HCT116 (cell line): ENCODE measurements around the gene SLC47A2. TPM values are rescaled to one million over a fixed set of nuclear protein-coding genes. Genes with fewer than 3 reads are reported as not detected.

Experiments
- ATAC-seq: fragments of 200-7000 bp; cut with Tn5 transposase; 2 replicates; pipeline ENCODE4 v1.9.1; 2020; ENCODE audit warnings: mild to moderate bottlenecking, moderate library complexity
- BruUV-seq: library from RNA; stranded (reverse); fragments of 400-500 nt; replicated peaks from 2 replicates; lab custom pipeline; 2021; lab: Mats Ljungman, UMichigan
- CTCF ChIA-PET: fragments of 300-600 bp; sonication (Branson Sonifier 250); formaldehyde crosslinking; loops from one replicate; lab custom pipeline; 2021; ENCODE audit warnings: antibody characterized with exemption; lab: Charles Lee
- POLR2A ChIA-PET: fragments of 300-600, 350-600 bp; sonication (Branson Sonifier 250); formaldehyde crosslinking; loops from one replicate; lab custom pipeline; 2021; ENCODE audit warnings: antibody characterized with exemption; lab: Charles Lee
- RAD21 ChIA-PET, 2 experiments: fragments of 300-600 bp; sonication (Branson Sonifier 250); formaldehyde crosslinking; loops; one replicate each; lab custom pipeline; 2023; ENCODE audit warnings: low total read pairs in 2 of 2; ENCODE audit not compliant: uncharacterized antibody in 2 of 2, unreplicated experiment in 2 of 2, low non-redundant PET in 1 of 2; lab: Charles Lee
- DNase-seq: peaks from one replicate; pipeline ENCODE4 v3.0.0-alpha.2; 2010; ENCODE audit warnings: low read depth, low spot score
- H2AFZ ChIP-seq: fragments of 200-600 bp; shearing (Covaris generic), sonication (generic); 2 replicates; pipeline ENCODE4 v1.6.1; 2017; ENCODE audit warnings: low read depth, mixed run types, mixed read lengths, antibody characterized with exemption, low read length; ENCODE audit not compliant: poor library complexity, severe bottlenecking
- H3K27ac ChIP-seq: 2 replicates; pipeline ENCODE4 v1.5.1; 2012; ENCODE audit warnings: low read depth, low read length
- H3K27me3 ChIP-seq: fragments of 200-600 bp; sonication (generic); 2 replicates; pipeline ENCODE4 v1.6.1; 2016; ENCODE audit warnings: mixed run types, low read length, mixed read lengths; ENCODE audit not compliant: insufficient read depth
- H3K36me3 ChIP-seq, 2 experiments: fragments of 200-500 bp in 1 of 2; fragments of 200-600 bp in 1 of 2; sonication (Bioruptor generic) in 1 of 2; sonication (generic) in 1 of 2; 2 replicates each; pipeline versions ENCODE4 v1.5.1 to v1.6.1; 2014 to 2016; ENCODE audit warnings: low read length in 2 of 2, inconsistent platforms in 1 of 2, mixed read lengths in 1 of 2, mixed run types in 1 of 2; ENCODE audit not compliant: insufficient read depth in 2 of 2, control insufficient read depth in 1 of 2
- H3K4me1 ChIP-seq, 2 experiments: fragments of 200-600 bp in 1 of 2; sonication (generic) in 1 of 2; 2 replicates each; pipeline versions ENCODE4 v1.5.1 to v1.6.1; 2012 to 2017; ENCODE audit warnings: low read length in 2 of 2, inconsistent platforms in 1 of 2, mild to moderate bottlenecking in 1 of 2, mixed read lengths in 1 of 2, mixed run types in 1 of 2, moderate library complexity in 1 of 2; ENCODE audit not compliant: insufficient read depth in 2 of 2, control insufficient read depth in 1 of 2
- H3K4me2 ChIP-seq: fragments of 200-600 bp; sonication (generic); 2 replicates; pipeline ENCODE4 v1.6.1; 2017; ENCODE audit warnings: mixed run types, low read length, mixed read lengths
- H3K4me3 ChIP-seq, 2 experiments: fragments of 200-600 bp in 1 of 2; sonication (generic) in 1 of 2; replicated peaks in 1 of 2; 2 replicates each; pipeline ENCODE4 v1.5.1; 2011 to 2016; ENCODE audit warnings: low read length in 2 of 2, control low read depth in 1 of 2, low read depth in 1 of 2, mild to moderate bottlenecking in 1 of 2, mixed read lengths in 1 of 2, mixed run types in 1 of 2
- H3K79me2 ChIP-seq: fragments of 200-600 bp; sonication (generic); 2 replicates; pipeline ENCODE4 v1.6.1; 2017; ENCODE audit warnings: mild to moderate bottlenecking, mixed run types, low read length, moderate library complexity, mixed read lengths; ENCODE audit not compliant: insufficient read depth
- H3K9ac ChIP-seq: fragments of 200-600 bp; sonication (generic); 2 replicates; pipeline ENCODE4 v1.6.1; 2016; ENCODE audit warnings: low read length, mixed read lengths
- H3K9me2 ChIP-seq: fragments of 200-600 bp; sonication (generic), shearing (Covaris generic); 2 replicates; pipeline ENCODE4 v1.6.1; 2017; ENCODE audit warnings: mixed run types, mild to moderate bottlenecking, moderate library complexity; ENCODE audit not compliant: insufficient read depth
- H3K9me3 ChIP-seq, 2 experiments: fragments of 200-500 bp in 1 of 2; fragments of 200-600 bp in 1 of 2; sonication (Bioruptor generic) in 1 of 2; sonication (generic) in 1 of 2; 2 replicates each; pipeline ENCODE4 v1.6.1; 2014 to 2017; ENCODE audit warnings: low read length in 2 of 2, mixed read lengths in 2 of 2, inconsistent platforms in 1 of 2, low read depth in 1 of 2, mild to moderate bottlenecking in 1 of 2, mixed run types in 1 of 2, moderate library complexity in 1 of 2; ENCODE audit not compliant: control insufficient read depth in 1 of 2, insufficient read depth in 1 of 2
- H4K20me1 ChIP-seq: fragments of 200-600 bp; sonication (generic), shearing (Covaris generic); 2 replicates; pipeline ENCODE4 v1.6.1; 2017; ENCODE audit warnings: mixed run types, mild to moderate bottlenecking, moderate library complexity; ENCODE audit not compliant: insufficient read depth
- CBX3 ChIP-seq: IDR thresholded peaks from 2 replicates; pipeline ENCODE4 v1.6.1; 2012; ENCODE audit warnings: low read depth
- CEBPB ChIP-seq: IDR thresholded peaks from 2 replicates; pipeline ENCODE4 v1.6.1; 2012; ENCODE audit warnings: low read depth
- EZH2phosphoT487 ChIP-seq: fragments of 200-600 bp; IDR thresholded peaks from 2 replicates; pipeline ENCODE4 v1.6.1; 2018; ENCODE audit warnings: antibody characterized with exemption, borderline replicate concordance
- MAX ChIP-seq: IDR thresholded peaks from 2 replicates; pipeline ENCODE4 v1.6.1; 2012
- RAD21 ChIP-seq: IDR thresholded peaks from 2 replicates; pipeline ENCODE4 v1.6.1; 2012; ENCODE audit warnings: low read depth, mild to moderate bottlenecking
- REST ChIP-seq: IDR thresholded peaks from 2 replicates; pipeline ENCODE4 v1.6.1; 2012; ENCODE audit warnings: low read depth
- YY1 ChIP-seq: IDR thresholded peaks from 2 replicates; pipeline ENCODE4 v1.6.1; 2011; ENCODE audit warnings: low read length, low read depth, moderate library complexity, mild to moderate bottlenecking; ENCODE audit not compliant: insufficient replicate concordance; ENCODE audit errors: extremely low read depth
- ZBTB33 ChIP-seq: IDR thresholded peaks from 2 replicates; pipeline ENCODE4 v1.6.1; 2011; ENCODE audit warnings: mild to moderate bottlenecking, low read length, moderate library complexity; ENCODE audit not compliant: insufficient replicate concordance; ENCODE audit errors: extremely low read depth
- ZFX ChIP-seq: fragments of 450-650 bp; IDR thresholded peaks from 2 replicates; pipeline ENCODE4 v1.6.1; 2017
- ZNF274 ChIP-seq: fragments of 200-500 bp; sonication (Bioruptor generic); IDR thresholded peaks from 2 replicates; pipeline ENCODE4 v1.6.1; 2014; ENCODE audit warnings: mild to moderate bottlenecking, low read depth, low read length, inconsistent platforms
- intact Hi-C: fragments of 100-400 bp; cut with micrococcal nuclease; formaldehyde crosslinking; loops from 2 replicates; pipeline ENCODE4 v1.10.0; 2022
- total RNA-seq: library from RNA; stranded (reverse); gene quantifications from one replicate; pipeline ENCODE4 v1.2.1, GENCODE V29; 2021; ENCODE audit not compliant: unreplicated experiment

SLC47A2 gene
- total RNA-seq, 1 experiment from 2014 or later = not detected

- Histone ChIP-seq H2AFZ (no peak overlapping the region), H3K9ac (no peak overlapping the region), H3K27ac (no peak overlapping the region), H3K4me3 (no peak overlapping the region), H3K27me3 (no peaks in the 10 kb centered on the region), H3K9me3 (no peaks in the 10 kb centered on the region), H3K79me2 (no peaks in the 10 kb centered on the region), H3K4me1 (peaks cover 38 to 47% of the 10 kb centered on the region in 2 experiments), H3K9me2 (no peaks in the 10 kb centered on the region), H3K4me2 (no peak overlapping the region), H4K20me1 (no peaks in the 10 kb centered on the region), H3K36me3 (no peaks in the 10 kb centered on the region)
- intact Hi-C loops = no loop called here
- ATAC-seq (no peak), DNase-seq (no peak)
- POLR2A ChIA-PET = interaction anchor here (1.4 kb wide), 1 partner anchor 107 kb away, joined by 5 read pairs; the partner anchor contains the start of gene ALDH3A2
- TF ChIP-seq MAX = peak; percentile 47; the same call in 1 of the 2 replicates
- no peak for TF ChIP-seq EZH2phosphoT487
- 0 out of 2 replicates have a peak, but pooled peaks have one; percentile 12 for TF ChIP-seq ZFX
- RAD21 ChIA-PET = no interaction called here
- no TSS peak for BruUV-seq
- CTCF ChIA-PET = interaction anchor here (0.9 kb wide), 1 partner anchor 11 kb away, joined by 5 read pairs; no protein-coding TSS in a partner anchor
Observed at GRCh38 chr17:19755392-19755791, 39.0 kb upstream of the SLC47A2 start.

GRCh38 chr17:19753661-19754463, 37.5 kb upstream of the SLC47A2 start:
- intact Hi-C loops = loop anchor here (5.0 kb wide), 4 partner anchors 107 to 392 kb away; partner anchors contain the start of genes ALDH3A2, B9D1 and MAPK7
- Histone ChIP-seq H4K20me1 (no peaks in the 10 kb centered on the region), H3K9me3 (no peaks in the 10 kb centered on the region), H3K27me3 (no peaks in the 10 kb centered on the region), H3K9ac (peak overlapping the region; percentile 64), H3K9me2 (no peaks in the 10 kb centered on the region), H3K27ac (peak overlapping the region; percentile 90), H3K79me2 (no peaks in the 10 kb centered on the region), H3K4me2 (peak overlapping the region; percentile 71), H2AFZ (no peak overlapping the region), H3K36me3 (no peaks in the 10 kb centered on the region), H3K4me1 (peaks cover 38 to 47% of the 10 kb centered on the region in 2 experiments), H3K4me3 (peak overlapping the region in 1 of 2 experiments; percentile 34; a peak in 3 of 4 replicates)
- RAD21 ChIA-PET = interaction anchor here (0.6 to 2.2 kb wide), 6 partner anchors 9 to 244 kb away, joined by 3 to 9 read pairs (median 4); partner anchors contain the start of gene ALDH3A2 (in 1 of the 2)
- CTCF ChIA-PET = interaction anchor here (0.7 to 4.2 kb wide), 12 partner anchors 9 to 391 kb away, joined by 3 to 40 read pairs (median 4); partner anchors contain the start of genes ALDH3A2, B9D1 and MAPK7
- ATAC-seq (peak; percentile 73), DNase-seq (peak; percentile 54)
- POLR2A ChIA-PET = interaction anchor here (1.0 to 3.2 kb wide), 4 partner anchors 8 to 376 kb away, joined by 3 to 16 read pairs (median 10); partner anchors contain the start of genes ALDH3A2 and MAPK7
- no TSS peak for BruUV-seq
- TF ChIP-seq CBX3 = peak; percentile 60; the same call in 1 of the 2 replicates
- no peak for TF ChIP-seq ZBTB33
- no peak for TF ChIP-seq REST
- TF ChIP-seq YY1 = peak; percentile 68
- TF ChIP-seq RAD21 = peak; percentile 74
- no peak for TF ChIP-seq ZNF274
- no peak for TF ChIP-seq ZFX
- no peak for TF ChIP-seq CEBPB
